ENCODE measurements around the gene DHCR7.

Gene DHCR7

DNA sequence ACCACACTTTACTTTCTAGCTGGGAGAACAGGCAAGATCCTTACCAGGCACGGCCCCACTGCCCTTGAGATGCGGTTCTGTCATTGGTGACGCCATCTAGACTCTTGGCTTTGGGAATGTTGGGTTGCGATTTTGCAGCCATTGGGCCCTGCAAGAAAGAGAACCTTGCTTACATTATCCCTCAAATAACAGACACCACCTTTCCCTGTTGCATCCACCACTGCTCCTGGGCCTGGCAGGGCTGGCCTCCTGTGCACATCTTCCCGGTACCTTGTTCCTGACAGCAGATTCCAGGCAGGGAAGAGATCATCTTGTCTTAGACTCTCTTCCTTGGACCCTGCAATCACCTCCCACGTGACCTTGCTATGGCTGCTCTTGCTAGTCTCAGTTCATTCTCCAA, 3.4 kb downstream of the DHCR7 start:
- no peak overlapping the region for H3K27ac ChIP-seq (ENCODE audit: low read depth, low read length)
- H3K27me3 ChIP-seq (ENCODE audit: control insufficient read depth, insufficient read depth, low read length) = no peaks in the 10 kb centered on the region
- no peak overlapping the region for H3K4me3 ChIP-seq (ENCODE audit: low read depth, low read length)
- peaks cover 76% of the 10 kb centered on the region for H3K36me3 ChIP-seq (ENCODE audit: control insufficient read depth, insufficient read depth, low read length)
- peaks cover 5% of the 10 kb centered on the region; the same call in 1 of the 2 replicates for H3K9me3 ChIP-seq (ENCODE audit: control insufficient read depth, insufficient read depth, low read depth, low read length)
- no peak overlapping the region for H3K9ac ChIP-seq (ENCODE audit: low read length)
- peaks cover 13% of the 10 kb centered on the region; the same call in 1 of the 2 replicates for H3K4me1 ChIP-seq (ENCODE audit: control insufficient read depth, insufficient read depth, low read length)

DNA sequence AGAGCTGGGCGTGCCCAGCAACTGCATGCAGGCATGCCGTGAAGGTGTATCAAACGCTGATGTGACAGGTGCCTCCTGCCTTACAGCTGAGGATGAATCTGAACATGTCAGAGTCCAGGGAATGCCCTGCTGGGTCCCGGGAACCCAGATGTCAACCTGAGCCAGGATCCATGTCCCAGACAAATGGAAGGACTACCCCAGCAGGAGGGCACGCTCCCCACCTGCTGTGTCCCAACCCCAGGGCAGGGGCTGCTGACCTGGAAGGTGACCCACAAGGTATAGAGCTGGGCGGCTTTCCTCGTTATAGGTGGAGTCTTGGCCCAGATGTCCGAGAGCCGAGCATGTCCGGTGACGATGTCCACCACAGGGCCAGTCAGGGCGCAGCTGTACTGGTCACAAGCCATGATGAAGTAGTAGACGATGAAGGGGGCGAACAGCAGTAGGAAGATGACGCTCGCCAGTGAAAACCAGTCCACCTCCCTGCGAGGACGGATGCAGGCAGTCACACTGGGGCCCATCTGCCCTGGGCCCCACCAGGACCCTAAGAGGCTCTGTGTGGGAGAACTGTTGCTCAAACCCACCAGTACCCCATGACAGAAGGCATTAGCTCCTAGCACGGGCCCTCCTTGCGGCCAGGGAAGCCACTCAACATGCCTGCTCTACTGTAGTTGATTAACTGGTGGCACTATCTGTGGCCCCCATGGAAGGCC, 4.3 kb downstream of the DHCR7 start:
- peaks cover 85% of the 10 kb centered on the region for H3K36me3 ChIP-seq (ENCODE audit: control insufficient read depth, insufficient read depth, low read length)
- peaks cover 5% of the 10 kb centered on the region; the same call in 1 of the 2 replicates for H3K9me3 ChIP-seq (ENCODE audit: control insufficient read depth, insufficient read depth, low read depth, low read length)
- no peaks in the 10 kb centered on the region for H3K27me3 ChIP-seq (ENCODE audit: control insufficient read depth, insufficient read depth, low read length)
- no peak overlapping the region for H3K27ac ChIP-seq (ENCODE audit: low read depth, low read length)
- peaks cover 10% of the 10 kb centered on the region; the same call in 1 of the 2 replicates for H3K4me1 ChIP-seq (ENCODE audit: control insufficient read depth, insufficient read depth, low read length)
- no peak overlapping the region for H3K9ac ChIP-seq (ENCODE audit: low read length)
- no peak overlapping the region for H3K4me3 ChIP-seq (ENCODE audit: low read depth, low read length)

DNA sequence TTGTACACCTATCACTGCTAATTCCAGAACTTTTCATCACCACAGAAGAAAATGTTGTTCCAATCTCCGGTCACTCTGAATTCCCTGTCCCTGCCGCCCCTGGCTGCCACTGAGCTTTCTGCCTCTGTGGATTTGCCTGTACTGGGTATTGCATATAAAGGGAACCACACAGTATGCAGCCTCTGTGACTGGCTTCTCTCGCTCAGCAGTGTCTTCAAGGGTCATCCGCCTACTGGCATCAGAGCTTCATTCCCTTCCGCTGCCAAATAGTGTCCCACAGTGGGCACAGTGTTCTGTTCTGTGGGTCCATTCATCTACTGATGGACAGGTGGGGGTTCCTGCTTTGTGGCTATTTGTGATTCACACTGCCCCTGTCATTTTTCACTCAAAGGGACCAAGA, 5.3 kb downstream of the DHCR7 start:
- Histone ChIP-seq H3K4me1 (ENCODE audit: control insufficient read depth, insufficient read depth, low read length) (peaks cover 10% of the 10 kb centered on the region; the same call in 1 of the 2 replicates), H3K4me3 (ENCODE audit: low read depth, low read length) (no peak overlapping the region), H3K36me3 (ENCODE audit: control insufficient read depth, insufficient read depth, low read length) (peaks cover 95% of the 10 kb centered on the region), H3K9me3 (ENCODE audit: control insufficient read depth, insufficient read depth, low read depth, low read length) (peaks cover 5% of the 10 kb centered on the region; the same call in 1 of the 2 replicates), H3K27me3 (ENCODE audit: control insufficient read depth, insufficient read depth, low read length) (no peaks in the 10 kb centered on the region), H3K9ac (ENCODE audit: low read length) (no peak overlapping the region), H3K27ac (ENCODE audit: low read depth, low read length) (no peak overlapping the region)

DNA sequence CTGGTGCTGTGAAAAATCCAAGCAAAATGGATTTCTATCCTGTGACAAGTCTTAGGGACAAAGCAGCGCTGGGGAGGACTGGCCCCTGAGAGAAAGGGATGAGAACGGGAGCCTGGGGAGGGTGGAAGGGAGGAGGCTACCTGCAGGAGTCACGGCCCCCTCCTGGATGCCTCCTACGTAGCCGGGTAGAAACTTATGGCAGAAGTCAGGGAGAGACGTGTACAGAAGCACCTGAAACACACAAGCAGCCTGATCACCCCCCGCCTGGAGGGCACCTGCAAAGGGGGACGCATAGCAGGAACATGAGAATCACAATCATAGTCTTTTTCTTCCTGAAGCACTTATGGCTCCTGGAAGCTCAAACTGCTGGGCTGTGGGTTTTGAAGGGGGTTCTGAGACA, 6.1 kb downstream of the DHCR7 start:
- peaks cover 6% of the 10 kb centered on the region; the same call in 1 of the 2 replicates for H3K4me1 ChIP-seq (ENCODE audit: control insufficient read depth, insufficient read depth, low read length)

DNA sequence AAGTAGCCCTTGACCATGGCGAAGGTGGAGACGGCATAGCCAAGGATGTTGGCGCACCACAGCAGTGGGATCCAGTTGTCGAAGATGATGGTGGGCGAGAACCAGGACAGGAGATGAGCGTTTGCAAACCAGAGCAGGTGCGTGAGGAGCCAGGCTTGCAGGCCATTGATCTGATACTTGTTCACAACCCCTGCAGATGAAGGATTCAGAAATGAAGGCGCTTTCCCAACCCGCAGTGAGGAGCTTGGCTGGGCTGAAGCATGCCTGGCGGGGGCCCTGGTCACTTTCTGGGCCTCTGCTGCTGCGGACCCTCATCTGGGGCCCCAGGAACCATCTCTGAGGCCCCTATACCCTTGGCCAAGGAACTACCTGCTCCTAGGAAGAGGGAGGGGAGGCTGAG, 6.9 kb downstream of the DHCR7 start:
- no peak overlapping the region for H3K4me3 ChIP-seq (ENCODE audit: low read depth, low read length)
- H3K27me3 ChIP-seq (ENCODE audit: control insufficient read depth, insufficient read depth, low read length) = no peaks in the 10 kb centered on the region
- peaks cover 97% of the 10 kb centered on the region for H3K36me3 ChIP-seq (ENCODE audit: control insufficient read depth, insufficient read depth, low read length)
- no peak overlapping the region for H3K9ac ChIP-seq (ENCODE audit: low read length)
- no peak overlapping the region for H3K27ac ChIP-seq (ENCODE audit: low read depth, low read length)
- H3K9me3 ChIP-seq (ENCODE audit: control insufficient read depth, insufficient read depth, low read depth, low read length) = peaks cover 5% of the 10 kb centered on the region; the same call in 1 of the 2 replicates
- H3K4me1 ChIP-seq (ENCODE audit: control insufficient read depth, insufficient read depth, low read length) = no peaks in the 10 kb centered on the region

More for the DNA sequence above, 6.1 kb downstream of the DHCR7 start:
- H3K4me3 ChIP-seq (ENCODE audit: low read depth, low read length) = no peak overlapping the region
- no peak overlapping the region for H3K27ac ChIP-seq (ENCODE audit: low read depth, low read length)
- peaks cover 99% of the 10 kb centered on the region for H3K36me3 ChIP-seq (ENCODE audit: control insufficient read depth, insufficient read depth, low read length)
- H3K9ac ChIP-seq (ENCODE audit: low read length) = no peak overlapping the region
- H3K27me3 ChIP-seq (ENCODE audit: control insufficient read depth, insufficient read depth, low read length) = no peaks in the 10 kb centered on the region
- H3K9me3 ChIP-seq (ENCODE audit: control insufficient read depth, insufficient read depth, low read depth, low read length) = peaks cover 5% of the 10 kb centered on the region; the same call in 1 of the 2 replicates

DNA sequence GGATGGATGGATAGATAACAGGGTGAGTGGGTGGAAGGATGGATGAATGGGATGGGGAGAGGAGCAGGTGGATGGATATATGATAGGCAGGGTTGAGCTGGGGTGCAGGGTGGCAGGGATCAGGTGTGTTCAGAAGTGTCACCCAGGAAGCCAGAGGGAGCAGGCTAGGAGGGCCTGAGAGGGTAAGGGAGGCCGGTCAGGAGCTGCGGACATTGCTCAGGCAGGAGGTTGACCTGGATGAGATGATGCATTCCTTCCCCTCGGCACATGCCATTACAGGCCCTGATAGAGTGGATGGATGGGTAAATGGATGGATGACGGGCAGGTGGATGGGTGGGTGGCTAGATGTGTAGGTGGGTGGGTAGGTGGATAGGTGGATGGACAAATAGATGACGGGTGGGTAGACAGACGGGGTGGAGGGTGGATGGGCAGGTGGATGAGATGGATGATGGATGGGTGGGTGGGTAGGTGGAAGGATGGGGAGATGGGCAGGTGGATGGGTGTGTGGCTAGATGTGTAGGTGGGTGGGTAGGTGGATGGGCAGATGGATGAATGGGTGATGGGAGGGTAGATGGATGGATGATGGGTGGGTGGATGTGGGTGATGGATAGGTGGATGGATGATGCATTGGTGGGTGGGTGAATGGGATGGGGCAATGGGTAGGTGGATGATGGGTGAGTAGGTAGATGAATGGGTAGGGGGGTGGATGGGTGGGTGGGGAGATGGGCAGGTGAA, 8.0 kb downstream of the DHCR7 start:
- no peaks in the 10 kb centered on the region for H3K4me1 ChIP-seq (ENCODE audit: control insufficient read depth, insufficient read depth, low read length)
- H3K36me3 ChIP-seq (ENCODE audit: control insufficient read depth, insufficient read depth, low read length) = peaks cover 97% of the 10 kb centered on the region
- no peak overlapping the region for H3K9ac ChIP-seq (ENCODE audit: low read length)
- no peak overlapping the region for H3K27ac ChIP-seq (ENCODE audit: low read depth, low read length)
- no peaks in the 10 kb centered on the region for H3K9me3 ChIP-seq (ENCODE audit: control insufficient read depth, insufficient read depth, low read depth, low read length)
- H3K4me3 ChIP-seq (ENCODE audit: low read depth, low read length) = no peak overlapping the region
- no peaks in the 10 kb centered on the region for H3K27me3 ChIP-seq (ENCODE audit: control insufficient read depth, insufficient read depth, low read length)

DNA sequence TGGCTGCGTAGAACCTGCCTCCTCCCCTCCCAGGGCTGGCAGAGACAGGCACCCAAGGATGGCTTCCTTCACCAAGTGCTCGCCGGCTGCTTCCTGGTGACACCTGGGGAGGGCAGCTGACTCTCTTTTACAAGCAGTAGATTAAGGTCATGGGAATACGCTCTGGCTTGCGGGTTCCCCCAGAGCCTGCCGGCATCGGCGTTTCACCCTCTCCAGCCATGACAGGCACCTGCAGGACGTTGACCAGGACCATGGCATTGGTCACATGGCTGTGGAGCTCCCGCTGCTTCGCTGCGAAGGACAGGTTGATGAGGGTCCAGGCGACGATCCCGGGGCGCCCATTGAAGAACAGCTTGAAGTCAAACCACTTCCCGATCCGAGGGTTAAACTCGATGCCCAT, 9.5 kb downstream of the DHCR7 start:
- peaks cover 97% of the 10 kb centered on the region for H3K36me3 ChIP-seq (ENCODE audit: control insufficient read depth, insufficient read depth, low read length)
- no peak overlapping the region for H3K27ac ChIP-seq (ENCODE audit: low read depth, low read length)
- no peak overlapping the region for H3K4me3 ChIP-seq (ENCODE audit: low read depth, low read length)
- H3K4me1 ChIP-seq (ENCODE audit: control insufficient read depth, insufficient read depth, low read length) = no peaks in the 10 kb centered on the region
- no peaks in the 10 kb centered on the region for H3K9me3 ChIP-seq (ENCODE audit: control insufficient read depth, insufficient read depth, low read depth, low read length)
- H3K27me3 ChIP-seq (ENCODE audit: control insufficient read depth, insufficient read depth, low read length) = no peaks in the 10 kb centered on the region
- no peak overlapping the region for H3K9ac ChIP-seq (ENCODE audit: low read length)

DNA sequence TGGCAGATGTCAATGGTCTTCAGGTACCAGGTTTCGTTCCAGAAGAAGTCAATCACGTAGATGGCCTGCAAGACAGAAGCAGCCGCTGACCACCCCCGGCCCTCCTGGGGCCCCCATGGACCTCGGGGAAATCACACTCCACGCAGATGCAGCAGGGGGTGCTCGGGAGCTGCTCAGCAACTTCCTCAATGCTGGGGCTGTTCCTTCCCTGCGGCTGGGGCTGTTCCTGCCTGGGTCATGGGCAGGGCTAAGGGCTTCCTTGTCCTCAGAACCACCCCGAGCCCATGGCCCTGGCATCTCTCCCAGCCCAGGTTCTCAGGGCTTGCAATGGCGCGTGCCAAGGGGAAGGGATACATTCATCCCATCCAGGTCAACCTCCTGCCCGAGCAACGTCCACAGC, 10.3 kb downstream of the DHCR7 start:
- Histone ChIP-seq H3K9ac (ENCODE audit: low read length) (no peak overlapping the region), H3K4me3 (ENCODE audit: low read depth, low read length) (no peak overlapping the region), H3K27me3 (ENCODE audit: control insufficient read depth, insufficient read depth, low read length) (no peaks in the 10 kb centered on the region), H3K36me3 (ENCODE audit: control insufficient read depth, insufficient read depth, low read length) (peaks cover 91% of the 10 kb centered on the region), H3K4me1 (ENCODE audit: control insufficient read depth, insufficient read depth, low read length) (no peaks in the 10 kb centered on the region), H3K9me3 (ENCODE audit: control insufficient read depth, insufficient read depth, low read depth, low read length) (no peaks in the 10 kb centered on the region), H3K27ac (ENCODE audit: low read depth, low read length) (no peak overlapping the region)

DNA sequence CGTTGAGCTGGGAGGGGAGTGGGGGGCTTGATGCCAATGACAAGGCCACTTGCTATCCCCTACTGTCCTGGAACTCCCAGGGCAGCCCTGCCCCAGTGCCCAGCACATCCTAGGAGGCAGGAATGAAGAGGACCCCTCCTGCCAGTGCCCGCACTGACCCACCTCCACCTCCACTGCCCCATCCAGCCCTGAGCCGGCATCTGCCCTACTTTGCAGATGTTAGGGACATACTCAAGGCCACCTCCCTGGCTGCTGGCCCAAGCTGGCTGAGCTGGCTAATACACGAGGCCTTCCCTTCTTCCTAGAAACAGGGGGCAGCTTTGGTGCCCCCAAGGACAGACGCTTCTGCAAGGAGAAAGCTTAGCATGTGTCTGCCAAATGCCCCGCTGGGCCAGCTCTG, 10.8 kb downstream of the DHCR7 start:
- H3K9ac ChIP-seq (ENCODE audit: low read length) = no peak overlapping the region
- no peaks in the 10 kb centered on the region for H3K4me1 ChIP-seq (ENCODE audit: control insufficient read depth, insufficient read depth, low read length)
- H3K27ac ChIP-seq (ENCODE audit: low read depth, low read length) = no peak overlapping the region
- H3K36me3 ChIP-seq (ENCODE audit: control insufficient read depth, insufficient read depth, low read length) = peaks cover 88% of the 10 kb centered on the region
- no peaks in the 10 kb centered on the region for H3K9me3 ChIP-seq (ENCODE audit: control insufficient read depth, insufficient read depth, low read depth, low read length)
- no peak overlapping the region for H3K4me3 ChIP-seq (ENCODE audit: low read depth, low read length)
- no peaks in the 10 kb centered on the region for H3K27me3 ChIP-seq (ENCODE audit: control insufficient read depth, insufficient read depth, low read length)

DNA sequence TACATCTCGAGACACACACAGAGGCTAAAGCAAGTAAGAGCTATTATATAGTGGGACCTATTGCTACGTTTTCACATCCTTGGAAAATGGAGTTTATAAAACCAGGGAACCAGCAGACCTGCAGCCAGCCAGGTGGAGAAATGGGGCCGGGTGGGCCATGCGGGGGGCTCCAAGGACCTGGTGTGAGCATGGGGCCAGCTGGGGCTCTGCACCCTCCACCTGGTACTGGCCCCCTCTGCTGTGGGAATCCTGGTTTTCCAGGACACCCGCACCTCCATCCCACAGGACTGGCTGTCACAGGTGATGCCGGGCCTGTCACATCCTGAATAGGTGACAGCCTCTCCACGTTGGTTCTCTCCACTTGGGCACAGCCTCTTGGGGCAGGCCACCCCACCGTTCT, 11.3 kb downstream of the DHCR7 start:
- Histone ChIP-seq H3K4me1 (ENCODE audit: control insufficient read depth, insufficient read depth, low read length) (no peaks in the 10 kb centered on the region), H3K27ac (ENCODE audit: low read depth, low read length) (no peak overlapping the region), H3K27me3 (ENCODE audit: control insufficient read depth, insufficient read depth, low read length) (no peaks in the 10 kb centered on the region), H3K36me3 (ENCODE audit: control insufficient read depth, insufficient read depth, low read length) (peaks cover 83% of the 10 kb centered on the region), H3K4me3 (ENCODE audit: low read depth, low read length) (no peak overlapping the region), H3K9me3 (ENCODE audit: control insufficient read depth, insufficient read depth, low read depth, low read length) (no peaks in the 10 kb centered on the region), H3K9ac (ENCODE audit: low read length) (no peak overlapping the region)

DNA sequence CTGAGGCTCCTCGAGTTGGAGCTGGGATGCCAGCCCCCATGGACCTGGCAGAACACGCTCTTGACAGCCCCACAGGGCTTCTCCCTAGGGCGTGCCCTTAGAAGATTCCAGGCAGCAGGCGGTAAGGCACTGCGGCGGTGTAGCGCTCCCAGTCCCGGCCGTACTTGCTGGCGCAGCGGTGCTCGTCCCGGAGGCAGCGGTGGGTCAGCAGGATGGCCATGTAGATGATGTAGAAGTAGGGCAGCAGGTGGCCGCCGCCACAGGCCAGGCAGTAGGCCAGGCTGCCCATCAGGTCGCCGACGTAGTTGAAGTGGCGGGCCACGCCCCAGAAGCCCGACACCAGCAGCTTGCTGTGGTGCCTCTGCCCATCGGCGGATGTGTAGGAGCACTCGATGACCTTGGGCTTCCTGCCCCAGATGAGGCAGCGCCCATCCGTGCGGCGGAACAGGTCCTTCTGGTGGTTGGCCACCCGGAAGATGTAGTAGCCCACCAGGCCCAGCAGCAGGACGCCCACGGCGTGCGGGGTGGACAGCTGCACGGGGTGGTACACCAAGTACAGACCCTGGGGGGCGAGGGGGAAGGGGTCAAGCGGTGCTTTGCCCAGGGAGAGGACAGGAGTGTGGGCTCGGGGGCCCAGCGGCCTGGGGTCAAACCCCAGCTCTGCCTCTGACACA, 12.8 kb downstream of the DHCR7 start:
- no peak overlapping the region for H3K9ac ChIP-seq (ENCODE audit: low read length)
- H3K4me1 ChIP-seq (ENCODE audit: control insufficient read depth, insufficient read depth, low read length) = no peaks in the 10 kb centered on the region
- H3K4me3 ChIP-seq (ENCODE audit: low read depth, low read length) = no peak overlapping the region
- no peaks in the 10 kb centered on the region for H3K9me3 ChIP-seq (ENCODE audit: control insufficient read depth, insufficient read depth, low read depth, low read length)
- no peak overlapping the region for H3K27ac ChIP-seq (ENCODE audit: low read depth, low read length)
- H3K36me3 ChIP-seq (ENCODE audit: control insufficient read depth, insufficient read depth, low read length) = peaks cover 68% of the 10 kb centered on the region
- no peaks in the 10 kb centered on the region for H3K27me3 ChIP-seq (ENCODE audit: control insufficient read depth, insufficient read depth, low read length)

Measured in HUES6 (cell line).